OCI-LY1 (cell line): ENCODE measurements around the gene THEMIS2.

Experiments
- H2AFZ ChIP-seq: fragments of 200-600 bp; sonication (generic), shearing (Covaris generic); 2 replicates; pipeline ENCODE4 v1.6.0; 2014; ENCODE audit warnings: antibody characterized with exemption, mild to moderate bottlenecking, low read length
- H3F3A ChIP-seq: fragments of 200-600 bp; sonication (generic), shearing (Covaris generic); 2 replicates; pipeline ENCODE4 v1.6.0; 2014; ENCODE audit warnings: mild to moderate bottlenecking, antibody characterized with exemption, low read length, moderate library complexity; ENCODE audit not compliant: insufficient read depth
- H3K27ac ChIP-seq: fragments of 200-600 bp; sonication (generic); 2 replicates; pipeline ENCODE4 v1.5.1; 2014; ENCODE audit warnings: low read length, mixed run types, mild to moderate bottlenecking, low read depth; ENCODE audit not compliant: poor library complexity, severe bottlenecking
- H3K27me3 ChIP-seq: fragments of 200-600 bp; sonication (generic); 2 replicates; pipeline ENCODE4 v1.6.0; 2014; ENCODE audit warnings: antibody characterized with exemption, mild to moderate bottlenecking, low read length, moderate library complexity; ENCODE audit not compliant: insufficient read depth
- H3K36me3 ChIP-seq: fragments of 200-600 bp; sonication (generic); 2 replicates; pipeline ENCODE4 v1.6.1; 2014; ENCODE audit warnings: mild to moderate bottlenecking, antibody characterized with exemption, low read length, moderate library complexity, mixed read lengths; ENCODE audit not compliant: insufficient read depth
- H3K4me1 ChIP-seq: fragments of 200-600 bp; sonication (generic); 2 replicates; pipeline ENCODE4 v1.5.1; 2014; ENCODE audit warnings: mild to moderate bottlenecking, low read length, moderate library complexity; ENCODE audit not compliant: insufficient read depth, severe bottlenecking
- H3K4me2 ChIP-seq: fragments of 200-600 bp; sonication (generic), shearing (Covaris generic); 2 replicates; pipeline ENCODE4 v1.6.1; 2014; ENCODE audit warnings: low read length
- H3K4me3 ChIP-seq: fragments of 200-600 bp; sonication (generic); 2 replicates; pipeline ENCODE4 v1.5.1; 2014; ENCODE audit warnings: low read length, low read depth, mild to moderate bottlenecking, mixed read lengths; ENCODE audit not compliant: poor library complexity, severe bottlenecking
- H3K79me2 ChIP-seq: fragments of 200-600 bp; shearing (Covaris generic); 2 replicates; pipeline ENCODE4 v1.6.1; 2016; ENCODE audit warnings: mixed run types, low read length, mixed read lengths; ENCODE audit not compliant: insufficient read depth
- H3K9ac ChIP-seq: fragments of 200-600 bp; sonication (generic), shearing (Covaris generic); 2 replicates; pipeline ENCODE4 v1.6.1; 2014; ENCODE audit warnings: mild to moderate bottlenecking, low read length, mixed read lengths
- H3K9me2 ChIP-seq: fragments of 200-600 bp; sonication (generic), shearing (Covaris generic); 2 replicates; pipeline ENCODE4 v1.6.1; 2014; ENCODE audit warnings: low read depth, mild to moderate bottlenecking, low read length, mixed read lengths
- H3K9me3 ChIP-seq: fragments of 200-600 bp; shearing (Covaris generic); 2 replicates; pipeline ENCODE4 v1.6.1; 2014; ENCODE audit warnings: low read length, mixed read lengths
- H4K20me1 ChIP-seq: fragments of 200-600 bp; sonication (generic), shearing (Covaris generic); 2 replicates; pipeline ENCODE4 v1.6.0; 2016; ENCODE audit warnings: mild to moderate bottlenecking, low read length; ENCODE audit not compliant: insufficient read depth
- EZH2 ChIP-seq: fragments of 200-600 bp; sonication (generic), shearing (Covaris generic); IDR thresholded peaks from 2 replicates; pipeline ENCODE4 v1.8.0; 2017; ENCODE audit warnings: borderline replicate concordance, mixed run types, mild to moderate bottlenecking, antibody characterized with exemption, low read length, moderate library complexity, mixed read lengths
- TF ChIP-seq, protein P1 (sequence below): fragments of 200-600 bp; sonication (generic), shearing (Covaris generic); IDR thresholded peaks from 2 replicates; pipeline ENCODE4 v1.5.1; 2017; ENCODE audit warnings: mild to moderate bottlenecking, antibody characterized with exemption, low read length, moderate library complexity, mixed read lengths

Gene THEMIS2

GRCh38 chr1:27877115-27877416 is 4.7 kb downstream of the THEMIS2 start:
- TF ChIP-seq, protein P1, sequence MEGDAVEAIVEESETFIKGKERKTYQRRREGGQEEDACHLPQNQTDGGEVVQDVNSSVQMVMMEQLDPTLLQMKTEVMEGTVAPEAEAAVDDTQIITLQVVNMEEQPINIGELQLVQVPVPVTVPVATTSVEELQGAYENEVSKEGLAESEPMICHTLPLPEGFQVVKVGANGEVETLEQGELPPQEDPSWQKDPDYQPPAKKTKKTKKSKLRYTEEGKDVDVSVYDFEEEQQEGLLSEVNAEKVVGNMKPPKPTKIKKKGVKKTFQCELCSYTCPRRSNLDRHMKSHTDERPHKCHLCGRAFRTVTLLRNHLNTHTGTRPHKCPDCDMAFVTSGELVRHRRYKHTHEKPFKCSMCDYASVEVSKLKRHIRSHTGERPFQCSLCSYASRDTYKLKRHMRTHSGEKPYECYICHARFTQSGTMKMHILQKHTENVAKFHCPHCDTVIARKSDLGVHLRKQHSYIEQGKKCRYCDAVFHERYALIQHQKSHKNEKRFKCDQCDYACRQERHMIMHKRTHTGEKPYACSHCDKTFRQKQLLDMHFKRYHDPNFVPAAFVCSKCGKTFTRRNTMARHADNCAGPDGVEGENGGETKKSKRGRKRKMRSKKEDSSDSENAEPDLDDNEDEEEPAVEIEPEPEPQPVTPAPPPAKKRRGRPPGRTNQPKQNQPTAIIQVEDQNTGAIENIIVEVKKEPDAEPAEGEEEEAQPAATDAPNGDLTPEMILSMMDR = no peak
- TF ChIP-seq EZH2 = no peak
- Histone ChIP-seq H3K27me3 (no peaks in the 10 kb centered on the region), H3K4me1 (peaks cover 50% of the 10 kb centered on the region), H3K9ac (no peak overlapping the region), H3F3A (no peaks in the 10 kb centered on the region), H3K4me2 (no peak overlapping the region), H3K9me2 (no peaks in the 10 kb centered on the region), H3K9me3 (no peaks in the 10 kb centered on the region), H3K79me2 (no peaks in the 10 kb centered on the region), H3K36me3 (peaks cover 13% of the 10 kb centered on the region; the same call in 1 of the 2 replicates), H2AFZ (no peak overlapping the region), H3K27ac (peak overlapping the region; percentile 91), H4K20me1 (no peaks in the 10 kb centered on the region), H3K4me3 (no peak overlapping the region)

- H3K4me2 ChIP-seq = no peak overlapping the region
- H3K9ac ChIP-seq = no peak overlapping the region
- no peaks in the 10 kb centered on the region for H3F3A ChIP-seq
- no peaks in the 10 kb centered on the region for H3K27me3 ChIP-seq
- H3K9me3 ChIP-seq = no peaks in the 10 kb centered on the region
- no peak overlapping the region for H2AFZ ChIP-seq
- H3K27ac ChIP-seq = peak overlapping the region; percentile 49
- no peaks in the 10 kb centered on the region for H3K79me2 ChIP-seq
- H3K4me1 ChIP-seq = peaks cover 46% of the 10 kb centered on the region
- no peaks in the 10 kb centered on the region for H3K9me2 ChIP-seq
- no peaks in the 10 kb centered on the region for H4K20me1 ChIP-seq
- TF ChIP-seq EZH2 = no peak
- TF ChIP-seq, protein P1 = no peak
- H3K4me3 ChIP-seq = no peak overlapping the region
- H3K36me3 ChIP-seq = peaks cover 23% of the 10 kb centered on the region; the same call in 1 of the 2 replicates
Measured at GRCh38 chr1:27878039-27878438, 5.7 kb downstream of the THEMIS2 start.

GRCh38 chr1:27878787-27879335 is 6.5 kb downstream of the THEMIS2 start:
- Histone ChIP-seq H3K4me1 (peaks cover 46% of the 10 kb centered on the region), H3K4me3 (no peak overlapping the region), H3K9ac (no peak overlapping the region), H3F3A (no peaks in the 10 kb centered on the region), H3K9me3 (no peaks in the 10 kb centered on the region), H3K4me2 (no peak overlapping the region), H3K36me3 (peaks cover 28% of the 10 kb centered on the region; the same call in 1 of the 2 replicates), H3K27me3 (no peaks in the 10 kb centered on the region), H3K9me2 (no peaks in the 10 kb centered on the region), H2AFZ (no peak overlapping the region), H4K20me1 (no peaks in the 10 kb centered on the region), H3K79me2 (no peaks in the 10 kb centered on the region), H3K27ac (no peak overlapping the region)
- TF ChIP-seq, protein P1 = no peak
- TF ChIP-seq EZH2 = no peak
